GM23338 (cell line): ENCODE data around the gene ORAI1. TPM values are rescaled to one million over a fixed set of nuclear protein-coding genes. Genes with fewer than 3 reads are reported as not detected.
"Not testable (repeated sequence)": the region's sequence is repeated elsewhere in the genome, so short reads cannot be mapped to it uniquely, and the experiment has no call there.

Experiments
- ATAC-seq: fragments of 200-7000 bp; cut with Tn5 transposase; 3 replicates; pipeline ENCODE4 v1.9.1; 2020
- DNase-seq: peaks from one replicate; pipeline ENCODE4 v3.0.0-alpha.2; 2015; ENCODE audit warnings: low spot score
- H2AFZ ChIP-seq: fragments of 200-600 bp; sonication (generic); 2 replicates; pipeline ENCODE4 v1.8.0; 2016; ENCODE audit warnings: antibody characterized with exemption, mild to moderate bottlenecking, moderate library complexity
- H3F3A ChIP-seq: fragments of 200-600 bp; sonication (generic); replicated peaks from 2 replicates; pipeline ENCODE4 v1.8.0; 2017; ENCODE audit warnings: antibody characterized with exemption, mixed run types, low read depth
- H3K27ac ChIP-seq: fragments of 200-600 bp; sonication (generic); 2 replicates; pipeline ENCODE4 v1.6.1; 2016; ENCODE audit warnings: low read depth
- H3K27me3 ChIP-seq: fragments of 200-600 bp; sonication (generic); 2 replicates; pipeline ENCODE4 v1.8.0; 2016; ENCODE audit warnings: mild to moderate bottlenecking, mixed run types, moderate library complexity; ENCODE audit not compliant: insufficient read depth
- H3K36me3 ChIP-seq: fragments of 200-600 bp; sonication (generic); 2 replicates; pipeline ENCODE4 v1.8.0; 2016; ENCODE audit warnings: mild to moderate bottlenecking; ENCODE audit not compliant: insufficient read depth
- H3K4me1 ChIP-seq: fragments of 200-600 bp; sonication (generic); 2 replicates; pipeline ENCODE4 v1.8.0; 2016; ENCODE audit warnings: mild to moderate bottlenecking, moderate library complexity; ENCODE audit not compliant: insufficient read depth
- H3K4me2 ChIP-seq: fragments of 200-600 bp; sonication (generic); 2 replicates; pipeline ENCODE4 v1.7.1; 2017; ENCODE audit warnings: mixed run types
- H3K4me3 ChIP-seq: fragments of 200-600 bp; sonication (generic); 2 replicates; pipeline ENCODE4 v1.6.1; 2016; ENCODE audit warnings: mixed run types
- H3K79me2 ChIP-seq: fragments of 200-600 bp; sonication (generic); replicated peaks from 2 replicates; pipeline ENCODE4 v1.8.0; 2017; ENCODE audit warnings: mild to moderate bottlenecking; ENCODE audit not compliant: insufficient read depth
- H3K9me2 ChIP-seq: fragments of 200-600 bp; sonication (generic); 2 replicates; pipeline ENCODE4 v1.8.0; 2017; ENCODE audit not compliant: insufficient read depth
- H4K20me1 ChIP-seq: fragments of 200-600 bp; sonication (generic); replicated peaks from 2 replicates; pipeline ENCODE4 v1.8.0; 2017; ENCODE audit warnings: mild to moderate bottlenecking; ENCODE audit not compliant: insufficient read depth
- H3K27ac Mint-ChIP-seq: 2 replicates; pipeline ENCODE4 v1.8.0; 2020; ENCODE audit warnings: inconsistent platforms, mild to moderate bottlenecking, moderate library complexity, mixed read lengths
- H3K27me3 Mint-ChIP-seq: 3 replicates; pipeline ENCODE4 v1.8.0; 2022; ENCODE audit warnings: low read depth, mild to moderate bottlenecking, moderate library complexity, mixed read lengths, inconsistent platforms; ENCODE audit not compliant: insufficient read depth, poor library complexity
- H3K36me3 Mint-ChIP-seq: 3 replicates; pipeline ENCODE4 v1.8.0; 2021; ENCODE audit warnings: low read depth, mild to moderate bottlenecking, inconsistent platforms, moderate library complexity, mixed read lengths
- H3K4me1 Mint-ChIP-seq: 3 replicates; pipeline ENCODE4 v1.8.0; 2020; ENCODE audit warnings: mild to moderate bottlenecking, inconsistent platforms, mixed read lengths
- H3K4me3 Mint-ChIP-seq: 3 replicates; pipeline ENCODE4 v1.8.0; 2021; ENCODE audit warnings: moderate library complexity, mild to moderate bottlenecking, inconsistent platforms, mixed read lengths
- H3K9me3 Mint-ChIP-seq: 3 replicates; pipeline ENCODE4 v1.8.0; 2020; ENCODE audit warnings: moderate library complexity, mild to moderate bottlenecking, inconsistent platforms, mixed read lengths
- POLR2AphosphoS5 ChIP-seq: IDR thresholded peaks from 2 replicates; pipeline ENCODE4 v1.6.1; 2016; ENCODE audit warnings: antibody characterized with exemption, low read depth
- polyA plus RNA-seq: library from polyadenylated mRNA; unstranded; fragments of >200 nt; fragmentation: Nextera tagmentation; extraction: Ambion mirVana; gene quantifications from 2 replicates; pipeline ENCODE4 v1.2.1, GENCODE V29; 2016
- total RNA-seq: library from RNA; depleted of rRNA; stranded (reverse); fragments of >200 nt; shearing (Covaris generic); gene quantifications from 2 replicates; pipeline ENCODE4 v1.2.3, GENCODE V29; 2014
- TF ChIP-seq, protein P1 (sequence below): fragments of 250-450 bp; sonication (Bioruptor Pico); IDR thresholded peaks from 2 replicates; pipeline ENCODE4 v1.5.0; 2020; ENCODE audit warnings: mild to moderate bottlenecking, moderate library complexity

Gene ORAI1
- total and polyA plus RNA-seq, 2 experiments from 2014 or later, result 23.7 to 32.0 TPM

DNA sequence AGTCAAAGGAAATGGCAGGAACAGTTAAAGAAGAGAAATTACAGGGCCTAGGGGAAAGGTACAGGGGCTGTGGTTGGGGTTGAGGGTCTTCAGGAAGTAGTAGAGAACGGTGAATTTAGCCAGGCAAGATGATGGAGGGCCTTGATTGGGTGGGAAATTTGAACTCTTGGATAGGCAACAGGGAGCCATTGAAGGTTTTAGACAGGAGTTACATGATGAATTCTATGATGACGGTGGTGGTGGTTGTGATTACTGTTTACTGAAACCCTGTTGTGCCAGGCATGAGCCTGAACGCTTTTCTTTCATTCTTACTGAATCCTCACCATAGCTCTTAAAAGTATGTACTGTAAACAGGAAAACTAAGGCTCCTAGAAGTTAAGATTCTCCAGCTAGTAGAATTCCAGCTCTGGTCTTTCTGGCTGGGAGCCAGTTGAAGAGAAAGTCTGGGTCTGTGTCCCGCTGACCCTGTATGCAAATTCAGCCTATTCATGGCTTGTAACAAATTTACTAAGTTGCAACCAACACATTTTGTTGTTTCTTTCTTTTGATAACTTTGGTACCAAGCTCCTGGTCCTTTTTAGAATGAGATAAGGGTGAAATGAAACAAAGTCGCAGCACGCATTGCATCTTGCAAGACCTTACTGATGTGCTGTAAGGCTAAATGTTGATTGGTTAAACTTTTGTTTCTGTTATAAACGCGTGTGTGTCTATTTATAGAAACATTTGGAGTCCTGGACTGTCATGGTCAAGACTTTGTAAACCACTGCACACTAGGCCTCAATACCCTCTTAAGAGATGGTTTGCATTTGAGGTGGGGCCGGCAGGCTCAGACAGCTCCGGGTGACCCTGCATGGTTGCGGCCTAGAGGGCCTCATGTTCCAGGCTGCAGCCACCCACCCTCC, 6.0 kb downstream of the ORAI1 start (continued):
- no peak for TF ChIP-seq POLR2AphosphoS5

DNA sequence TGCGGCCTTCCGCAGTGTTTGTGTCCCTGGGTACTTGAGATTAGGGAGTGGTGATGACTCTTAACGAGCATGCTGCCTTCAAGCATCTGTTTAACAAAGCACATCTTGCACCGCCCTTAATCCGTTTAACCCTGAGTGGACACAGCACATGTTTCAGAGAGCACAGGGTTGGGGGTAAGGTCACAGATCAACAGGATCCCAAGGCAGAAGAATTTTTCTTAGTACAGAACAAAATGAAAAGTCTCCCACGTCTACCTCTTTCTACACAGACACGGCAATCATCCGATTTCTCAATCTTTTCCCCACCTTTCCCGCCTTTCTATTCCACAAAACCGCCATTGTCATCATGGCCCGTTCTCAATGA, 7.5 kb downstream of the ORAI1 start:
- Histone ChIP-seq H4K20me1 (peaks cover 45% of the 10 kb centered on the region), H3K4me1 (peaks cover 40% of the 10 kb centered on the region), H3K79me2 (peaks cover 92% of the 10 kb centered on the region), H3F3A (peaks cover 16% of the 10 kb centered on the region; the same call in 1 of the 2 replicates)
- H3K36me3 ChIP-seq, H3K4me3 Mint-ChIP-seq, H3K27me3 ChIP-seq, H2AFZ ChIP-seq, H3K4me3 ChIP-seq, H3K27ac ChIP-seq, H3K4me2 ChIP-seq, ATAC-seq, H3K27me3 Mint-ChIP-seq, H3K9me3 Mint-ChIP-seq, DNase-seq, H3K27ac Mint-ChIP-seq, H3K9me2 ChIP-seq: not testable (repeated sequence)
- H3K4me1 Mint-ChIP-seq, result peaks cover 46% of the 10 kb centered on the region
- H3K36me3 Mint-ChIP-seq, result peaks cover 31% of the 10 kb centered on the region

DNA sequence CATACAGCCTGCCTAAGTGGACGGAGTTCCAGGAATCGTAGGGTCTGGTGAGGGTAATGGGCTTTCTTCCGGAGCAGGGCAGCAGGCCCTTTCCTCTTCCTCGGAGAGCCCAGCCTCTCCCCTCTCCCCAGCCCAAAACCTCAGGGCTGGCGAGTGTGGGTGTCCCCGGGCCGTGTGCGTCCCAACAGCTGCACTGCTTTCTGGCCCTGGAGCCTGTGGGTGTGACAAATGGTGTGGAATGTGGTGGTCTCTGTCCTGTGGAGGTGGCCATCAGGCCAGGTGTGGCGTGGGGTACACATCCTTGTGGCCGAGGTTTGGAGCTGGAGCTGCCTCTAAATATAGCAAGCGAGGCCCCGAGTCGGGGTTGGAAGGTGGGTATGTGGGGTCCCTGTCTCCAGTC, 8.5 kb downstream of the ORAI1 start:
- Mint-ChIP-seq H3K9me3 (no peaks in the 10 kb centered on the region; the same call in 2 of the 3 replicates), H3K4me1 (peaks cover 37% of the 10 kb centered on the region), H3K4me3 (no peak overlapping the region), H3K27ac (no peak overlapping the region), H3K36me3 (peaks cover 27% of the 10 kb centered on the region), H3K27me3 (peaks cover 11% of the 10 kb centered on the region)
- Histone ChIP-seq H3K9me2 (no peaks in the 10 kb centered on the region), H3K79me2 (peaks cover 92% of the 10 kb centered on the region), H3K4me2 (no peak overlapping the region), H3F3A (peaks cover 16% of the 10 kb centered on the region; the same call in 1 of the 2 replicates), H3K4me1 (peaks cover 30% of the 10 kb centered on the region), H3K27ac (no peak overlapping the region), H3K27me3 (no peaks in the 10 kb centered on the region), H3K4me3 (no peak overlapping the region), H2AFZ (no peak overlapping the region), H4K20me1 (peaks cover 45% of the 10 kb centered on the region), H3K36me3 (no peaks in the 10 kb centered on the region; the same call in 1 of the 2 replicates)
- TF ChIP-seq POLR2AphosphoS5, result no peak
- TF ChIP-seq, protein P1, sequence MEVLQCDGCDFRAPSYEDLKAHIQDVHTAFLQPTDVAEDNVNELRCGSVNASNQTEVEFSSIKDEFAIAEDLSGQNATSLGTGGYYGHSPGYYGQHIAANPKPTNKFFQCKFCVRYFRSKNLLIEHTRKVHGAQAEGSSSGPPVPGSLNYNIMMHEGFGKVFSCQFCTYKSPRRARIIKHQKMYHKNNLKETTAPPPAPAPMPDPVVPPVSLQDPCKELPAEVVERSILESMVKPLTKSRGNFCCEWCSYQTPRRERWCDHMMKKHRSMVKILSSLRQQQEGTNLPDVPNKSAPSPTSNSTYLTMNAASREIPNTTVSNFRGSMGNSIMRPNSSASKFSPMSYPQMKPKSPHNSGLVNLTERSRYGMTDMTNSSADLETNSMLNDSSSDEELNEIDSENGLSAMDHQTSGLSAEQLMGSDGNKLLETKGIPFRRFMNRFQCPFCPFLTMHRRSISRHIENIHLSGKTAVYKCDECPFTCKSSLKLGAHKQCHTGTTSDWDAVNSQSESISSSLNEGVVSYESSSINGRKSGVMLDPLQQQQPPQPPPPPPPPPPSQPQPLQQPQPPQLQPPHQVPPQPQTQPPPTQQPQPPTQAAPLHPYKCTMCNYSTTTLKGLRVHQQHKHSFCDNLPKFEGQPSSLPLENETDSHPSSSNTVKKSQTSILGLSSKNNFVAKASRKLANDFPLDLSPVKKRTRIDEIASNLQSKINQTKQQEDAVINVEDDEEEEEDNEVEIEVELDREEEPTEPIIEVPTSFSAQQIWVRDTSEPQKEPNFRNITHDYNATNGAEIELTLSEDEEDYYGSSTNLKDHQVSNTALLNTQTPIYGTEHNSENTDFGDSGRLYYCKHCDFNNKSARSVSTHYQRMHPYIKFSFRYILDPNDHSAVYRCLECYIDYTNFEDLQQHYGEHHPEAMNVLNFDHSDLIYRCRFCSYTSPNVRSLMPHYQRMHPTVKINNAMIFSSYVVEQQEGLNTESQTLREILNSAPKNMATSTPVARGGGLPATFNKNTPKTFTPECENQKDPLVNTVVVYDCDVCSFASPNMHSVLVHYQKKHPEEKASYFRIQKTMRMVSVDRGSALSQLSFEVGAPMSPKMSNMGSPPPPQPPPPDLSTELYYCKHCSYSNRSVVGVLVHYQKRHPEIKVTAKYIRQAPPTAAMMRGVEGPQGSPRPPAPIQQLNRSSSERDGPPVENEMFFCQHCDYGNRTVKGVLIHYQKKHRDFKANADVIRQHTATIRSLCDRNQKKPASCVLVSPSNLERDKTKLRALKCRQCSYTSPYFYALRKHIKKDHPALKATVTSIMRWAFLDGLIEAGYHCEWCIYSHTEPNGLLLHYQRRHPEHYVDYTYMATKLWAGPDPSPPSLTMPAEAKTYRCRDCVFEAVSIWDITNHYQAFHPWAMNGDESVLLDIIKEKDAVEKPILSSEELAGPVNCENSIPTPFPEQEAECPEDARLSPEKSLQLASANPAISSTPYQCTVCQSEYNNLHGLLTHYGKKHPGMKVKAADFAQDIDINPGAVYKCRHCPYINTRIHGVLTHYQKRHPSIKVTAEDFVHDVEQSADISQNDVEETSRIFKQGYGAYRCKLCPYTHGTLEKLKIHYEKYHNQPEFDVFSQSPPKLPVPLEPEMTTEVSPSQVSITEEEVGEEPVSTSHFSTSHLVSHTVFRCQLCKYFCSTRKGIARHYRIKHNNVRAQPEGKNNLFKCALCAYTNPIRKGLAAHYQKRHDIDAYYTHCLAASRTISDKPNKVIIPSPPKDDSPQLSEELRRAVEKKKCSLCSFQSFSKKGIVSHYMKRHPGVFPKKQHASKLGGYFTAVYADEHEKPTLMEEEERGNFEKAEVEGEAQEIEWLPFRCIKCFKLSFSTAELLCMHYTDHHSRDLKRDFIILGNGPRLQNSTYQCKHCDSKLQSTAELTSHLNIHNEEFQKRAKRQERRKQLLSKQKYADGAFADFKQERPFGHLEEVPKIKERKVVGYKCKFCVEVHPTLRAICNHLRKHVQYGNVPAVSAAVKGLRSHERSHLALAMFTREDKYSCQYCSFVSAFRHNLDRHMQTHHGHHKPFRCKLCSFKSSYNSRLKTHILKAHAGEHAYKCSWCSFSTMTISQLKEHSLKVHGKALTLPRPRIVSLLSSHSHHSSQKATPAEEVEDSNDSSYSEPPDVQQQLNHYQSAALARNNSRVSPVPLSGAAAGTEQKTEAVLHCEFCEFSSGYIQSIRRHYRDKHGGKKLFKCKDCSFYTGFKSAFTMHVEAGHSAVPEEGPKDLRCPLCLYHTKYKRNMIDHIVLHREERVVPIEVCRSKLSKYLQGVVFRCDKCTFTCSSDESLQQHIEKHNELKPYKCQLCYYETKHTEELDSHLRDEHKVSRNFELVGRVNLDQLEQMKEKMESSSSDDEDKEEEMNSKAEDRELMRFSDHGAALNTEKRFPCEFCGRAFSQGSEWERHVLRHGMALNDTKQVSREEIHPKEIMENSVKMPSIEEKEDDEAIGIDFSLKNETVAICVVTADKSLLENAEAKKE (CRISPR knock-in tag), result no peak
- ATAC-seq (no peak), DNase-seq (no peak)
